ENCODE data around the gene TRIM10. TPM values are rescaled to one million over a fixed set of nuclear protein-coding genes. Genes with fewer than 3 reads are reported as not detected.

The TRIM10 gene, protein sequence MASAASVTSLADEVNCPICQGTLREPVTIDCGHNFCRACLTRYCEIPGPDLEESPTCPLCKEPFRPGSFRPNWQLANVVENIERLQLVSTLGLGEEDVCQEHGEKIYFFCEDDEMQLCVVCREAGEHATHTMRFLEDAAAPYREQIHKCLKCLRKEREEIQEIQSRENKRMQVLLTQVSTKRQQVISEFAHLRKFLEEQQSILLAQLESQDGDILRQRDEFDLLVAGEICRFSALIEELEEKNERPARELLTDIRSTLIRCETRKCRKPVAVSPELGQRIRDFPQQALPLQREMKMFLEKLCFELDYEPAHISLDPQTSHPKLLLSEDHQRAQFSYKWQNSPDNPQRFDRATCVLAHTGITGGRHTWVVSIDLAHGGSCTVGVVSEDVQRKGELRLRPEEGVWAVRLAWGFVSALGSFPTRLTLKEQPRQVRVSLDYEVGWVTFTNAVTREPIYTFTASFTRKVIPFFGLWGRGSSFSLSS
- total RNA-seq (under 1 TPM in 1 of 2 donors, not detected in 1; 0.25 TPM), polyA plus RNA-seq (ENCODE audit: insufficient read depth, low read depth, low replicate concordance) (0.17 TPM)
- long read RNA-seq, donor 1: 0 reads
- long read RNA-seq, donor 2: 0 reads

DNA sequence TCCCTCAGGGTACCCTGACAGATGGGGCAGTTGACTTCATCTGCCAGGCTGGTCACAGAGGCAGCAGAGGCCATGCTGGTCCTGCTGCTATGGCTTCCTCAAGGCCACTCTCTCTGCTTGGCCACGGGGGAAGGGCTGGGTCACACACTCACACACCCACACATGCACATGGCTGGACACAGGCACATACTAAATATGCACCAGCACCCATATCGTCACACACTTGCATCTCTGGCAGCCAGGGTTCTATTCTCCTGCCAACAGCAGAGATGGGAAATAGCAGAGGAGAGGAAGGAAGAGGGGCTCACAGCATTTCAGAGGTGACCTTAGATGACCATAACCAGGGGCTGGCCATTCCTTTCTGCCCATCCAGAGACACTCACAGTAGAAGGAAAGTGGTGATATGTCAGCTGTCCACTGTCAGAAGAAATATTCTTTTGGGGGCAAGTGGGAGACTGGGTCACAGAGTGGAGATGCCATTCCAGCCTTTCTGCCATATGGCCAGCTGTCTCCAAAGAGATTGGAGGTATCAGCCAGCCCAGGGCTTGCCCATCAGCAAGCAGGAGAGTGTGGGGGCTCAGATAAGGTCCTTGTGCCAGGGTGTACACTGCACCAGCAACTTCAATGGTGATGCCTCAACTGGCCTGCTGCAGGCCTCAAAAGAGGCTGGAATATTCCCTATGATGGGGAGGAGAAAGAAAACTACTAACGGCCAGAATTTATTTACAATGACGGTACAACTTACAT lies at the start of gene TRIM10:
Gene TRIM10 (minus strand): TSS at position 427 of the 747 bp plus-strand sequence. CDS start 353 bp downstream, at position 74.
- no peak within 1 kb of the TSS for H3K4me3 ChIP-seq

GRCh38 chr6:30207619-30208295 lies 46.7 kb upstream of the TRIM10 start:
- Histone ChIP-seq H3K36me3 (ENCODE audit: low read depth, missing control alignments) (no peaks in the 10 kb centered on the region), H3K4me1 (peaks cover 23% of the 10 kb centered on the region), H3K27me3 (no peaks in the 10 kb centered on the region), H3K9me3 (no peaks in the 10 kb centered on the region), H3K27ac (no peak overlapping the region), H3K4me3 (no peak overlapping the region)
- TF ChIP-seq, protein P1, sequence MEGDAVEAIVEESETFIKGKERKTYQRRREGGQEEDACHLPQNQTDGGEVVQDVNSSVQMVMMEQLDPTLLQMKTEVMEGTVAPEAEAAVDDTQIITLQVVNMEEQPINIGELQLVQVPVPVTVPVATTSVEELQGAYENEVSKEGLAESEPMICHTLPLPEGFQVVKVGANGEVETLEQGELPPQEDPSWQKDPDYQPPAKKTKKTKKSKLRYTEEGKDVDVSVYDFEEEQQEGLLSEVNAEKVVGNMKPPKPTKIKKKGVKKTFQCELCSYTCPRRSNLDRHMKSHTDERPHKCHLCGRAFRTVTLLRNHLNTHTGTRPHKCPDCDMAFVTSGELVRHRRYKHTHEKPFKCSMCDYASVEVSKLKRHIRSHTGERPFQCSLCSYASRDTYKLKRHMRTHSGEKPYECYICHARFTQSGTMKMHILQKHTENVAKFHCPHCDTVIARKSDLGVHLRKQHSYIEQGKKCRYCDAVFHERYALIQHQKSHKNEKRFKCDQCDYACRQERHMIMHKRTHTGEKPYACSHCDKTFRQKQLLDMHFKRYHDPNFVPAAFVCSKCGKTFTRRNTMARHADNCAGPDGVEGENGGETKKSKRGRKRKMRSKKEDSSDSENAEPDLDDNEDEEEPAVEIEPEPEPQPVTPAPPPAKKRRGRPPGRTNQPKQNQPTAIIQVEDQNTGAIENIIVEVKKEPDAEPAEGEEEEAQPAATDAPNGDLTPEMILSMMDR (IDR thresholded peaks at IDR 0.05): no peak
- TF ChIP-seq POLR2A (IDR thresholded peaks at IDR 0.05): no peak
- intact Hi-C loops (cut with DNase I; ENCODE audit: low total_unique reads): no loop called here
- WGBS, 2 donors: 76 to 84% methylated on average over 4 of the region's 4 CpGs
- no peak for DNase-seq

More for the DNA sequence above, at the start of gene TRIM10:
- intact Hi-C loops (cut with DNase I; ENCODE audit: low total_unique reads): no loop called here
- TF ChIP-seq, protein P1 (IDR thresholded peaks at IDR 0.05): no peak
- no peak for TF ChIP-seq POLR2A (IDR thresholded peaks at IDR 0.05)
- no peaks in the 10 kb centered on the region for H3K4me1 ChIP-seq
- WGBS, 2 donors: 70 to 79% methylated on average over 3 to 4 of the region's 4 CpGs
- DNase-seq: no peak
- H3K27me3 ChIP-seq: no peaks in the 10 kb centered on the region
- no peaks in the 10 kb centered on the region for H3K9me3 ChIP-seq
- no peak within 1 kb of the TSS for H3K27ac ChIP-seq
- no peaks in the 10 kb centered on the region for H3K36me3 ChIP-seq (ENCODE audit: low read depth, missing control alignments)

- intact Hi-C loops (cut with DNase I; ENCODE audit: low total_unique reads): no loop called here
- Histone ChIP-seq H3K27me3 (no peaks in the 10 kb centered on the region), H3K4me3 (no peak overlapping the region), H3K9me3 (no peaks in the 10 kb centered on the region), H3K36me3 (ENCODE audit: low read depth, missing control alignments) (no peaks in the 10 kb centered on the region), H3K27ac (peak overlapping the region in 1 of 2 donors; percentile 35), H3K4me1 (peaks cover 19% of the 10 kb centered on the region)
- no peak for TF ChIP-seq POLR2A (IDR thresholded peaks at IDR 0.05)
- TF ChIP-seq, protein P1 (IDR thresholded peaks at IDR 0.05): no peak
- WGBS, 2 donors: 54 to 62% methylated on average over 11 of the region's 11 CpGs
- DNase-seq: no peak
Measured at GRCh38 chr6:30206799-30207618, 46.0 kb upstream of the TRIM10 start.

GRCh38 chr6:30206152-30206551 lies 45.1 kb upstream of the TRIM10 start:
- peaks cover 13% of the 10 kb centered on the region for H3K4me1 ChIP-seq
- no peak for DNase-seq

More at GRCh38 chr6:30206152-30206551, 45.1 kb upstream of the TRIM10 start:
- no peaks in the 10 kb centered on the region for H3K36me3 ChIP-seq (ENCODE audit: low read depth, missing control alignments)
- no peak overlapping the region for H3K4me3 ChIP-seq
- H3K27me3 ChIP-seq: no peaks in the 10 kb centered on the region
- TF ChIP-seq POLR2A (IDR thresholded peaks at IDR 0.05): no peak
- 77 to 95% methylated on average over 7 of the region's 7 CpGs for WGBS, 2 donors
- intact Hi-C loops (cut with DNase I; ENCODE audit: low total_unique reads): no loop called here
- H3K27ac ChIP-seq: no peak overlapping the region
- no peaks in the 10 kb centered on the region for H3K9me3 ChIP-seq
